HG02973 (cell line): ENCODE results near the gene TADA2B.

ENCODE experiments used
- ATAC-seq: cut with Tn5 transposase; IDR thresholded peaks from one replicate; pipeline ENCODE4 v1.9.1; 2021; ENCODE audit warnings: moderate library complexity; ENCODE audit not compliant: unreplicated experiment

The TADA2B gene

DNA sequence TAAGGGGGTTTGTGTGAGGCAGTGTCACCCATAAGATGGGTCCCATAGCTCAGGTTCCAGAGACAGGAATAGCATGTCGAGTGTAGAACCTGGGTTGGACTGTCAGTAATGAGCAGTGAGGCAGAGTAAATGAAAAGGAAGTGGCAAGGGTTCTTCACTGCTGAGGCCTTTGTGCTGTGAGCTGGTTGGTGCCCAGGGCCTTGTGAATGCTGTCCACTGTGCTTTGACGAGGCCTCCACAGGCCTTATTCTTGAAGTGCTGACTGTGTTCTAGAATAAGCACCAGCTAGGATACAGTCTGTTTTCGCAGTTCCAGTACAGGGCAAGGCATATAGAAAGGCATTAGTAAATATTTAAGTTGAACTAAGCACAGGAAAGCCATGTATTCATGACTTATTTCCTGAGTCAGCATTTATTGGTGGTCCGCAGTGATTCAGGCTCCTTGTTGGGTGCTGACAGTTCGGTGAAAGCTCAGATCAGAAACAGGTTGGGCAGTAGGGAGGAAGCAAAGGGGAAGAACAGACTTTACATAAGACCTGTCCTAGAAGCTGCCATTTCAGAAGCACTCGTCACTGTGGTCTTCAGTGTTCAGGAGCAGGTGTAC lies 25.6 kb upstream of the TADA2B start:
- ATAC-seq = no peak

GRCh38 chr4:7018281-7018680 lies 24.9 kb upstream of the TADA2B start:
- ATAC-seq = no peak

DNA sequence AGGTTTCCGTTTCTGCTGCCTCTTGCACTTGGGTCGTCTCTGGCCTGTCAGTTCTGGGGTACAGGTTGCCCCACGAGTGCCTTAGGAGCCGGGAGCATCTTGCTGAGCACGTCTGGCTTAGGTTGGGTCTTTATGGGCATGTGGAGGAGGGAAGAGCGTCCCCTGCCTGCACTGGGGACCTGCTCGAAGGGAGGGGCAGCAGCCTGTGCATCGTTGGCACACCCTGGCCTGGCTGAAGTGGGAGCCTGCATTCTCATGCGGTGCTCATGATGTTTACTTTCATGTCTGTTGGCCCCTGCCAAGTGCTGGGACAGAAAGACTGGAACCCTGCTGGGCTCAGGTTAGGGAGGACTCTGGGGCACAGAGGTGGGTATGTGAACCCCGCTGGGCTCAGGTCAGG lies 23.8 kb upstream of the TADA2B start:
- ATAC-seq = no peak

DNA sequence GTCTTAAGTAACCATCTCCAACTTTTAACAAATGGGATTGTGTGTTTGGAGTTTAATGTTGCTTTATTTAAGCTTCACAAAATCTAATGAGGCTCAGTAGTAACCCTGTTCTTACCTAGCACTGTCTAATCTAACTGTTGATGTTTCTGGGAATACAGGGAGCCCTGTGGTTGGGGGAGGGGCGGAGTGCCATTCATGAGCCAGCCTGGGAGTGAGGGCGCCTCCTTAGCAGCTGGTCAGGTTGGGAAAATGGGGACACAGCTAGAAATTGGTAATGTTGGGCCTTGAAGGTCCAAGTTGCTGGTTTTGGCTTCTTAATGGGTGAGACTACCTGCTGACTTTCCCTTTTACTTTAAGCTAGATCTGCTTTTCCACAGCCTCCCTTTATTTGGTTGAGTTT lies 22.9 kb upstream of the TADA2B start:
- ATAC-seq = no peak

- no peak for ATAC-seq
These were observed 22.3 kb upstream of the TADA2B start for GRCh38 chr4:7020856-7021255.

DNA sequence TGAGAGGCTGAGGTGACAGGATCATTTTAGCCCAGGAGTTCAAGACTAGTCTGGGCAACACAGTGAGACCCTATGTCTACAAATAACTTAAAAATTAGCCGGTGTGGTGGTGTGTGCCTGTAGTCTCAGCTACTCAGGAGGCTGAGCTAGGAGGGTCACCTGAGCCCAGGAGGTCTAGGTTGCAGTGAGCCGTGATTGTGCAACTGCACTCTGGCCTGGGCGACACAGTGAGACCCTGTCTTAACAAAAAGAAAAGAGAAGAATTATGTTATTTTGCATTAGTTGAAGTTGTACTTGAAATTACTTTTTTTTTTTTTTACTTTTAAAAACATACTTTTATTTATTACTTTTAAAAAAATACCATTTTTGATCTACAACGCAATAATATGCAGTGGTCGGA lies 21.8 kb upstream of the TADA2B start:
- no peak for ATAC-seq

DNA sequence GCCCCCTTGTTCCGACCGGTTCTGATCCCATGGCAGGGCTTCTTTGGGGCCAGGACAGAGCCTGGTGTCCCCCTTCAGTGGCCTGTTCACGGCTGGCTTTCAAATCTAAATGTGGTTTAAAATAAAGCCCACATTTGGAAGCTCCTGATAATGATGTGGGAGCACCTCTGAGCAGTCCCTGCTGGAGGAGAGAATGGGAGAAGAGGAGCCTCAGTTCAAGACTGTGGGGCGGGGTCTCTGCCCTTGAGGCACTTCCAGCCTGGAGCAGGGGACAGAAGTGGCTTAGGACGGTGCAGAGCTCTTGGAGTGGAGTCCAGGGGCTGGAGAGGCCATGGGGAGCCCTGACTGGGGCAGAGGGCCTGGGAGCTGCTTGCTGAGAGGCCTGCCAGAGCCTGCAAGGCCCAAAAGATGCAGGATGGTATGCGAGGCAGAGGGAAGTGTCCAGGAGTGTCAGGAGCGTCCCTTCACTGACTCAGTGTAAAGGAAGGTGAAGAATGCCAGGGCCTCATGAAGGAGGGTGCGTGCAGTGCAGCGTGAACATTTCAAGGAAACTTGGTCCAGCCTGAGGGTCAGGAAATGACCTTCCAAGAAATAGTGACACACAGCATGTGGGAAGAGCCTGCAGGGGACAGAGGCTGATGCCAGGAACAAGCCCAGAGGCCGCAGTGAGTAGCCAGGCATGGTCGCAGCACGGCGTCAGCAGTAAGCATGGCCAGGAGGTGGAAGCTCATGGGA lies 21.1 kb upstream of the TADA2B start:
- no peak for ATAC-seq

DNA sequence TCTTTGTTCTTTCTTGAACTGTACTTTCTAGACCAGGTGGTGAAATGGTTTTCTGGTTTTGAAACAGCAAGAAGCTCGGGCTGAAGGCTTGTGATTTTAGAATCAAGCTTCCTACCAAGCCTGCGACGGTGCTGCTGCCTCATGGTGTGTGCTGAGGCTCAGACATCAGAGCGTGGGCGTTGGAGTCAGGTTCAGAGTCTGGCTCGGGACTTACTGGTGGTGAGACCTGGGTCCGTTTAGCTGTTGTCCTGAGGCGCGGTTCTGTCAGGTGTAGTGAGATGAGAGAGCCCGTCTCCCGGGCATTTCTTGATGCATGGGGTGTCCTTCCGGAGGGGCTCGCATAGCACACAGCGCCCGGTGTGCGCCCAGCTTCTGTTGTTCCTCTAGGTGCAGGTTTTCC lies 19.7 kb upstream of the TADA2B start:
- ATAC-seq = no peak

DNA sequence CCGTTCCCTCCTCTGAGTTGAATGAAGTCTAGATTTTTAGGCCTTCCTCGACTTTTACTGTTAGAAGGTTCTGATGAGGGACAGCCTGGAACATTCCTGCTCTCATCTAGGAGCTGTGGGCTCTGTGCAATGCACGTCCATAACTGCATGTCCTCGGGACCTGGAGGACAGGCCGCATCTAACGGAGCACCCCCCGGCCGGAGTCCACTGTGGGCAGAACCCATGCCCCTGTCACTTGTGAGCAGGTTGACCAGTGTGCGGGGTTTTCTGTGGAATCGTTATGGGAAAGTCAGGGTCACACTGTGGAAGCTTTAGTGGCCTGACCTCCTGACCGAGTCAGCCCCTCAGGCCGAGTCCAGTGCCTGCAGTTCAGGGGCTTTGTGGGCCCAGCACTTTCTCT lies 19.3 kb upstream of the TADA2B start:
- no peak for ATAC-seq

DNA sequence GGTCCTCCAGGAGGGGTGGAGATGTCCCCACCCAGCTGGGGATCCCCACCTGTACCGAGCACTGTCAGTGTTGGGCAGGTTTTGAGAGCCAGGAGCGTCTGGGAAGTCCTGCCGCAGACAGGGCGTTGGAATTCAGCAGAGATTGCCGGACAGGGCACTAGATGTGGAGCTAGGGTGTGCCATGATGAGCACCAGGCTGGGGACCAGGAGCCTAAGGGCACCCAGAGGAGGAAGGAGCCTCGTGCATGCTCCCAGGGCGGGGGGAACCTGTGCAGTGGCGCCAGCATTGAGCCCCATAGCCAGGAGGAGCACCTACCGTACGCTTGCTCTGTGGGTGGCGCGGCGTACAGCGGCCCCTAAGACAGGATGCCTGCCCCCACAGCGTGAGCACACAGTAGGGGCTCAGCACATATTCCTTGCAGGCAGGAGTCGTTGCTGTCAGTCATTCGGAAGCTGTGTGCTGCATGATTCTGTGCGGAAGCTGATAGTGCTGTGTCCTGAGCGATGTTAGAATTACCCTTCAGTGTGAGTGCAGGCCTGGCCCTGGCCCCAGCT lies 18.8 kb upstream of the TADA2B start:
- ATAC-seq = no peak

DNA sequence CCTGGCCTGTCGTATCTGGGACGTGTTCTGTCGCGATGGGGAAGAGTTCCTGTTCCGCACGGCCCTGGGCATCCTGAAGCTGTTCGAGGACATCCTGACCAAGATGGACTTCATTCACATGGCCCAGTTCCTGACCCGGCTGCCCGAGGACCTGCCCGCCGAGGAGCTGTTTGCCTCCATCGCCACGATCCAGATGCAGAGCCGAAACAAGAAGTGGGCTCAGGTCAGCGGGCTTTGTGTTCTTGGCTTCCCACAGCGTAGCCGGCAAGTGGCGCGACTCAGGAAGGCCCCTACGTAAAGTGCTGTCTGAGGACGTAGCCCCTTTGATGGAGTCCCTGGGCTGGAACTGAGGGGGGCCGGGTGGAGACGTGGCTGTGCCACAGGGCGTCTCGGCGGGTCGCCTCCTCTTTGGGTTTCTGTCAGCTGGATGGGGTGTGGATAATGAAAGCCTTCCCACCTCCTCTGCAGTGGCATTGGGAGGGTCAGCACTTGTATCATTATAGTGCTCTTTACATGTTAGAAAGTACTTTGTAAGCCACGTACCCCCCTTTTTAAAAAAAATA lies 18.1 kb upstream of the TADA2B start:
- ATAC-seq = no peak

GRCh38 chr4:7026107-7026506 lies 17.1 kb upstream of the TADA2B start:
- no peak for ATAC-seq

DNA sequence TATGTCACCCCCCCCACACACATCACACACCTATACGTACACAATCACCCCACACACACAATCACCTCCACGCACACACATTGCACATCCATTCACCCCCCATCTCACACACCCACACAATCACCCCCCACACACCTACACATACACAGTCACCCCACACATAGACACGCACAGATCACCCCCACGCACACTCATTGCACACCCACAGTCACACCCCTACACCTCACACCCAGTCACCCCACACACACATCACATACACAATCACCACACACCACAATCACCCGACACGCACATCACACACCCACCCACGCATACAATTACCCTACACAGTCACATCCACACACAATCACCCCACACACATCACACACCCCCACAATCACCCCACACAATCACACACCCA lies 15.9 kb upstream of the TADA2B start:
- ATAC-seq = no peak

- no peak for ATAC-seq
These were observed 15.3 kb upstream of the TADA2B start for GRCh38 chr4:7027913-7028312.

- ATAC-seq = no peak
These were observed 14.0 kb upstream of the TADA2B start for GRCh38 chr4:7029212-7029611.

DNA sequence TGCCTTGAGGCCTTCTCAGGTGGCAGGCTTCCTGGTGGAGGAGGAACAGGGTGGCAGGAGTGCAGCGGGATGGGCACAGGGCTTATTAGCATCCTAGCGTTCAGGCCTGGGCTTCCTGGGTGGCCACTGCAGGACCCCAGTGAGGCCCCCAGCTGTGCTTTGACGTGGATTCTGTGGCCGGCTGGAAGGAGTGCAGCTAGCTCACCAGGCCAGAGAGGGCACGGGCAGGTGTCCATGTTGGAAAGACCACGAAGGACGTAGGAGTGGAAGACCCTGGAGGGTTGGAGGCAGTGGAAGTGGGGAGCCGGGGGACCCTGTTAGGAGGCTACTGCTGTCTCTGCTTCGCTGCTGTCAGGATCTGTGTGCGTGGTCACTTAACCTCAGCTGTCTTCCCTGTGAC lies 13.3 kb upstream of the TADA2B start:
- ATAC-seq = no peak

GRCh38 chr4:7030856-7031255 lies 12.3 kb upstream of the TADA2B start:
- no peak for ATAC-seq

DNA sequence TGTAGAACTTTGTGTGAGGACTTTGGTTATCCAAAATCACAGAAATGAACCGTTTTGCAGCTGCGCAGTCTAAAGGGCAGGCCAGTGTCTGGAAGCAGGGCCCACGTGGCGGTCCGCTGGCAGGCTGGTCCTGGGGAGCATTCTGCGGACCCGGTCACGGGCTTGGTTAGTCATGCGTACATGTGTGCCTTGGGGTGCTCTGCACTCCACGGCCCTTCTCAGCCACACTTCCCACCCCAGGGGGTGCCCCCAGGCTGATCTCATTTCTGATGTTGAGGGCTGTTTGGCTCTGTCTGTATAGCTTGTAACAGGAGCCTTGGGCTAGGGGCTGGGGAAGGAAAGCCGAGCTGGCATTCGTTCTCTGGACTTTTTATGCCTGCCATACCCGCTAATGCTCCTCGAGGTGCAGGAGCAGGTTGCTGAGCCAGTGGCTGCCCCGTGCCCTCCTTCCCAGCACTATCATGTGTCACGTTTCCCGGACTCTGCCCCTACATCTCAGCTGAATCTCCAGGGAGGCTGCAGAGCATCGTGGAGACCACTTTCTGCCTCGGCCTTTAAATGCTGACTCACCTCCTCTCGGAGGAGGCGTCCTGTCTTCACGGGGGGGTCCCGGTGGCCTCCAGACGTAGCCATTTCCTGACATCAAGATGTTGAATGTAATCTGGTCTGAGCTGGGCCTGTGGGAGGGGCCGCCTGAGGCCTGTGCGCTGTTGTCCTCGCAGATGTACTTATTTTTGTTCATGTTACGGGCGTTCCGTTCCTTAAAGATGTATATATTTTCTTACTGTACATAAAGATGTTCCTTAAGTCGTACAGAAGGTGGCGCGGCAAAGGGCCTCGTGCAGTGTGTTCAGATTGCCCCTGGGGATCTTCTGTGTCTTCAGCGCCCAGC lies 11.4 kb upstream of the TADA2B start:
- no peak for ATAC-seq

DNA sequence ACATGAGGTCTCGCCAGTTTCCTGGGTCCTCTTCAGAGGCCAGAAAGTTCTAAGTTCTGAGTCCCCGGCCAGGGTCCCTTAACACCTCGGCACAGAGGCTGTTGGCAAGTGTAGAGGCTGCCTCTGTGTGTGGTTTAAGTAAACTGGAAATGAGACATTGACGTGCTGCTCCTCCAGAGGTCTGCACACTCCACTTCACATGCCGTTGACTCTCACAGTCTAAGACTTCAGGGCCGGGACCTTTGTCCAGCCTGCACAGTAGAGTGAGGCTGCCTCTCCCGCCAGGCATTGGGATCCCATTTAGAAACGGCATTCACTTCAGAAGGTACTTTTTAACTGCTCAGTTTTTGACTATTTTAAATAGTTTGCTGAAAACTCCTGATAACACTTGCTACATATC lies 10.6 kb upstream of the TADA2B start:
- no peak for ATAC-seq

DNA sequence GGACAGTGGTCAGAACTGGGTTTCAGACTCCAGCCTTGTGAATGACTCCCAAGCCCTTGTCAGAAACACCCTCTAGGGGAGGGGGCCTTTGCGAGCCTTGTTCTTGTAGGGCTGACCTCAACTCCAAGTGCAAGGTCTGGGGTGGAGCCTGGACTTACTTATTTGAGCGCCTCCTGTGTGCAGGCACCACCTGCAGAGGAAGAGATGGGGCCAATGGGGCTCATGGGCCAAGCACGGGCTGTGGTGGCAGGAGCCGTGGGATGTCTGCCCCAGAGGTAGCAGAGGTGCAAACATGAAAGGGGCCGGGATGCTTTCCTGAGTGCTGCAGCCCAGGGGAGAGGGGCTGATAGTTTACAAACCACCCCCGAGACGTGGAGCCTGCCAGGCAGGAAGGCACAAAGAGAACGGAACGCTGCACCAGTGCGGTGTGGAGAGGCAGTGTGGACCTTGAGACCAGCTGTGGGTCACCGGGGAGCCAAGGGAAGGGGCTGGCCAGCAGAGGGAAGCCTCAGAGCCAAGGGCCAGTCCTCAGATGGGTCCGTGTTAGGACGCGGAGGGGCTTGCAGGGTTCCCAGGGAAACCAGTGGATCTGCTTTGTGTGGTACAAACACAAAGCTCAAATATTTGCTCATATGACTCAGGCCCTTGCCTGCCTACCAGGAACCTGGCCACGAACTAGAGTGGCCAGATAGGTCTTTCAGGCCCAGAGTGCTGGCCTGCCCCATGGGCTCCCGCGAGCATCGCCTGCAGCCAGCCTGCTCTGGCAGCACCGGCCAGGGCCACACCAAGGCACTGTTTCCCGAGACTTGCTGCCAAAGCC lies 8.7 kb upstream of the TADA2B start:
- no peak for ATAC-seq

DNA sequence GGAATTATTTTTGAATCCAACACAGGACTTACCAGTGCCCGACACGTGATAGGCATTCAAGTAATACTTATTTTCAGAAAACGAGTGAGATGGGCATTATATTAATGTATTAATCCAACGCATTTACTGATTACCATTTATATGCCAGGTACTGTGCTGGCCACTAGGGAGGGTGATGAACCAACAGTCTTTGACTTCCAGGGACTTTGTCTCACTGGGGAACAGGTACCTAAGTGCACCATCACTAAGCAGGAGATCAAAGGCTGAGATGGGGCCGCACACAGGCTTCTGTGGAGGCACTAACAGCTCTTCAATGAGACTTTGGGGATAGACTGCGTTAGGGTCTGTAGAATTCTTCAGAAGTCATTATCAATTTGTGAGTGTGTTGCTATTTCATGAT lies 5.7 kb upstream of the TADA2B start:
- no peak for ATAC-seq
